Sciatic nerve (tissue), 2 donors: Measurements from ENCODE around the gene AOPEP. TPM values are rescaled to one million over a fixed set of nuclear protein-coding genes. Genes with fewer than 3 reads are reported as not detected.
A peak's percentile ranks its signal among the peaks of the same experiment; 100 is the strongest.

ENCODE experiments used
- ATAC-seq: fragments of 200-7000 bp; cut with Tn5 transposase; one replicate; pipeline ENCODE4 v1.9.1; 2020; ENCODE audit warnings: mild to moderate bottlenecking, moderate library complexity
- DNase-seq: peaks from one replicate; pipeline ENCODE4 v3.0.0-alpha.2; 2020; ENCODE audit warnings: low spot score
- intact Hi-C: fragments of 100-400 bp; cut with DNase I; formaldehyde crosslinking; loops from one replicate; pipeline ENCODE4 v1.14.2; 2022
- total RNA-seq: library from RNA; stranded (reverse); fragmentation: NEBNext Ultra II Directional; extraction: Animal tissue kit (Norgen Biotek cat#: 25700); gene quantifications from one replicate; pipeline ENCODE4 v1.2.1, GENCODE V29; 2021
- donor health status: DM: no; HTN: no; CAD: no.
- donor health status: DM: no; HTN: no; CAD: no.

AOPEP gene
- total RNA-seq, 1 donor from 2014 or later = 158 TPM

GRCh38 chr9:94783102-94783682 lies 56.7 kb downstream of the AOPEP start:
- ATAC-seq (peak; percentile 90), DNase-seq (peak; percentile 86)
- intact Hi-C loops = no loop called here

- no peak for ATAC-seq
- intact Hi-C loops = no loop called here
- DNase-seq = no peak
These were observed 57.4 kb downstream of the AOPEP start for GRCh38 chr9:94783928-94784327.

- no peak for ATAC-seq
These were observed 59.0 kb downstream of the AOPEP start for GRCh38 chr9:94785215-94786169.

GRCh38 chr9:94786586-94786985 lies 60.1 kb downstream of the AOPEP start:
- ATAC-seq = peak; percentile 50
- intact Hi-C loops = no loop called here

More at GRCh38 chr9:94785215-94786169, 59.0 kb downstream of the AOPEP start:
- intact Hi-C loops = no loop called here
- DNase-seq = no peak

GRCh38 chr9:94787266-94787665 lies 60.8 kb downstream of the AOPEP start:
- intact Hi-C loops = no loop called here
- DNase-seq (no peak), ATAC-seq (no peak)

More at GRCh38 chr9:94786586-94786985, 60.1 kb downstream of the AOPEP start:
- no peak for DNase-seq

- no peak for ATAC-seq
- DNase-seq = no peak
- intact Hi-C loops = no loop called here
These were observed 62.1 kb downstream of the AOPEP start for GRCh38 chr9:94788570-94789105.

GRCh38 chr9:94791435-94791834 lies 64.9 kb downstream of the AOPEP start:
- DNase-seq (no peak), ATAC-seq (no peak)
- intact Hi-C loops = loop anchor here (10.0 kb wide), 1 partner anchor 313 kb away; no protein-coding TSS in a partner anchor

GRCh38 chr9:94792511-94792910 lies 66.0 kb downstream of the AOPEP start:
- no peak for DNase-seq
- intact Hi-C loops = loop anchor here (10.0 kb wide), 1 partner anchor 312 kb away; no protein-coding TSS in a partner anchor
- ATAC-seq = no peak

- intact Hi-C loops = loop anchor here (10.0 kb wide), 1 partner anchor 310 kb away; no protein-coding TSS in a partner anchor
- DNase-seq (no peak), ATAC-seq (no peak)
These were observed 68.1 kb downstream of the AOPEP start for GRCh38 chr9:94794476-94795167.

- ATAC-seq = no peak
- intact Hi-C loops = loop anchor here (10.0 kb wide), 1 partner anchor 308 kb away; no protein-coding TSS in a partner anchor
- no peak for DNase-seq
These were observed 70.2 kb downstream of the AOPEP start for GRCh38 chr9:94796687-94797086.

- intact Hi-C loops = loop anchor here (10.0 kb wide), 1 partner anchor 307 kb away; no protein-coding TSS in a partner anchor
- DNase-seq (no peak), ATAC-seq (no peak)
These were observed 71.7 kb downstream of the AOPEP start for GRCh38 chr9:94798201-94798600.

- intact Hi-C loops = loop anchor here (10.0 kb wide), 1 partner anchor 306 kb away; no protein-coding TSS in a partner anchor
- no peak for ATAC-seq
- DNase-seq = no peak
These were observed 72.2 kb downstream of the AOPEP start for GRCh38 chr9:94798708-94799107.

- DNase-seq (no peak), ATAC-seq (peak; percentile 57)
- intact Hi-C loops = loop anchor here (10.0 kb wide), 1 partner anchor 305 kb away; no protein-coding TSS in a partner anchor
These were observed 73.2 kb downstream of the AOPEP start for GRCh38 chr9:94799578-94800264.

GRCh38 chr9:94800424-94801117 lies 74.1 kb downstream of the AOPEP start:
- intact Hi-C loops = no loop called here
- DNase-seq (no peak), ATAC-seq (peak; percentile 78)

GRCh38 chr9:94801234-94801633 lies 74.7 kb downstream of the AOPEP start:
- no peak for DNase-seq
- intact Hi-C loops = no loop called here
- ATAC-seq = peak; percentile 16

GRCh38 chr9:94801681-94802080 lies 75.2 kb downstream of the AOPEP start:
- DNase-seq (no peak), ATAC-seq (peak; percentile 38)
- intact Hi-C loops = no loop called here

- ATAC-seq (no peak), DNase-seq (no peak)
- intact Hi-C loops = no loop called here
These were observed 75.8 kb downstream of the AOPEP start for GRCh38 chr9:94802251-94802650.

- DNase-seq (no peak), ATAC-seq (no peak)
- intact Hi-C loops = no loop called here
These were observed 76.3 kb downstream of the AOPEP start for GRCh38 chr9:94802793-94803192.
